Inferior parietal cortex (tissue), 1 donor: ENCODE data around the gene ARIH1.

Experiments
- DNase-seq: peaks from one replicate; pipeline ENCODE4 v3.0.0-alpha.2; 2016; ENCODE audit errors: extremely low spot score

The ARIH1 gene

DNA sequence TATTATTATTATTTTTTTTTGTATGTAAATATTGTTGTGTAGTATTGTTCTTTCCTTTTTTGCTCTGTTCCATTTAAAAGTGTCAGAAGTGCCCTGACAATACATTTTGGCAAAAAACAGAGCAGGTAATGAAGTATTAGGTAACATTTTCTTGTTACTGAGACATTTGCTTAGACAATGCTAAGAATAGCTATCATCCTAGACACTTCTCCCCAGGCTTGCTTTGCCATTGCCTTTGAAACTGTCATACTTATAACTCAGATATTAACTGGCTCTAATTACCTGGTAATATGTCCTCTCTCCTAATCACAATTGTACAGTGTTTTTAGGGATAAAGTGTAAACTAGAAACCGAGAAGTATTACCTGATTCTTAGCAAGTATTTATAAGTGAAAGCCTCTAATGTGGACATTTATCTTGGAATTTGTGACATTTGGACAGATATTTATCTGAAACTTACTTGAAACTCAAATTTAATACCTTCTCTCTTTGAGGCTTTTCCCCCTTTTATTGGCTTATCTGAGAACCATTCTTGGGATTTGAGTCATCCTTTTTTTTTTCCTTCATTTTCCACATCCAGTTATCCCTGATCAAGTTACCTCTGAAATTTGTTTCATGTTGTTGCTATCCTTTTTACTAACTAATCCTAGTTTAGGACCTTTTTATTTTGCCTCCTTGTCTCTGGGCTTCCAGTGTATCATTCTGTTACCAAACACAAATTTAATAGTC is 13.1 kb downstream of the ARIH1 start:
- no peak for DNase-seq

DNA sequence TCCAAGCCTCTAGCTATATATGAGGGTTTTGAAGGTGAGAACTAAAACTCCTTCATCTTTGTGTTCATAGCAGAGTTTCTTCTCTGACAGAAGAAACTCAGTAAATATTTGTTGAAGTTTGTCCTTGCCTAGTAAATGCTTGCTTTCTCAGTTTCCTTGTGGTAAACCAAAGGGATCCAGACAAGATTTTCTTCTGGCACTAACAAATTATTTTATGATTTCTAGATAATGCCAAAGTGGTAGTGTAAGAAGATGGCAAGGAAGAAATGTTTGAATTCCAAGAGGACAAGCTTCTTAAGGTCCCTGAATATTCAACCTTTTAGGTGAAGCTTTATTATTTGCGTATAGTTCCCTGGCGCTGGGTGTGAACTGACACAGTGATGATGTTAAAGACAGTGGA is 14.4 kb downstream of the ARIH1 start:
- no peak for DNase-seq

GRCh38 chr15:72489943-72490554 is 15.9 kb downstream of the ARIH1 start:
- no peak for DNase-seq

GRCh38 chr15:72491768-72492167 is 17.6 kb downstream of the ARIH1 start:
- no peak for DNase-seq

DNA sequence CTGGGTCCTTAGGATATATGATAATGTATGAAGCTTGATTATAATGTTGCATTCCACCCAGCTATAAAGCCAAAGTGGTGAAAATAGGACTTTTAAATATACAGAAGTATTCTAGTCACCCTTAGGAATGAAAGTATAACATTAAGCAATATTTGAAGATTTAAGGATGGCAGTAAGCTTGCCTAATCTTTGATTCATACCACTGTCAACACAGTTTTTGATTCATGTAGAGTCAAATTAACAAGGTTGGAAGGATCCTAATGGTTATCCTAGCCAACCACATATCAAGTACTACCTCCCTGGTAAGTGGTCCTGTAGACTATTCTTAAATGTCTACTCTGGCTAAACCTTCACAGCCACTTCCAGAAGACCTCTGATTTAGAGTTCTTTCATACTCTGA is 18.6 kb downstream of the ARIH1 start:
- no peak for DNase-seq

DNA sequence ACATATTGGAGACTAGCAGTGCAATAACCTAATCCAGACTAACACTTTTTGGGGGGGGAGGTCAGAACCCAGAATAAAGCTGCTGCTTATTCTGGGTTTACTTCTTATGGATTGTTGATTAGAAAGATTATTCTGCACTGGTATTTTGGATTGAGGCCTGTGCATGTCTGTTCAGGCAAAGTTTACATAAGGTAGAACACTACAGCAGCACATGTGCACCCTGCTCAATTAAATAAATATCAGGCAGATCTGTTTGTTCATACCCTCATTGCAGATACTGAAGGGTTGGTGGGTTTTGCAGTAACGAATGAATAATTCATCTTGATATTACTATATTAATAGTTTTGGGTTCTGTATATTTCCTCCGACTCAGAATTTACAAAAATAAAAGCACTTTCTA is 19.1 kb downstream of the ARIH1 start:
- DNase-seq = no peak

DNA sequence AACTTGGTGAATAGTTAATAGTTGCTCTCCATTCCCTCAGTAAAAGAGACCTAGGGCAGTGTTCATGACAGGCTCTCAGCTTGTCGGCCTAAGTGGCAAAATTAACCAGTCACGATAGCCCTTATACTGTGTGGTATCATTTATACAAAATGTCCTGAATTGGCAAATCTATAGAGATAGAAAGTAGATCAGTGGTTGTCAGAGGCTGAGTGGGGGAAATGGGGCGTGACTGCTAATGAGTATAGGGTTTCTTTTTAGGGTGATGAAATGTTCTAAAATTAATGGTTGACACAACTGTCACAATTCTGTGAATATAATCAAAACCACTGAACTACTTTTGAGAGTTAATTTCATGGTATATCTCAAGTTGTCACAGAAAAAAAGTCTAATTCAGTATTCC is 20.9 kb downstream of the ARIH1 start:
- no peak for DNase-seq

- no peak for DNase-seq
Measured at GRCh38 chr15:72496783-72497182, 22.7 kb downstream of the ARIH1 start.

DNA sequence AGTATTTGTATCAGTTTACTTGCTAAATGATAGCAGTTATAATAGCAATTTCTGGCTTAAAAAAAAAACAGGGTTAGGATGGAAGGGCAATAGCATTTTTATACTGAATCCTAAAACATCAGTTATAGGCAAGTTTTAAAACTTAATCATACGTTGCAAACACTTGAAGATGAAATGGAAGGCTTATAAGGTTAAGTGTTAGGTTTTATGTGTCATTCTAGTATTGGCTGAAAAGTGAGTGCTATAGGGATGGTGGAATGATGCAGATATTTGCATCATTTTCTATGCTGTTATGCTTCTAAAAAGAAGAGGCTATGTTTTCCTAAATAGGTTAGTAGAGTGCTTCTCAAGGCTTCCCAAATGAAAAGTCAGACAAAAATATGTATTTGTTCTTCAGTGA is 23.3 kb downstream of the ARIH1 start:
- DNase-seq = no peak

DNA sequence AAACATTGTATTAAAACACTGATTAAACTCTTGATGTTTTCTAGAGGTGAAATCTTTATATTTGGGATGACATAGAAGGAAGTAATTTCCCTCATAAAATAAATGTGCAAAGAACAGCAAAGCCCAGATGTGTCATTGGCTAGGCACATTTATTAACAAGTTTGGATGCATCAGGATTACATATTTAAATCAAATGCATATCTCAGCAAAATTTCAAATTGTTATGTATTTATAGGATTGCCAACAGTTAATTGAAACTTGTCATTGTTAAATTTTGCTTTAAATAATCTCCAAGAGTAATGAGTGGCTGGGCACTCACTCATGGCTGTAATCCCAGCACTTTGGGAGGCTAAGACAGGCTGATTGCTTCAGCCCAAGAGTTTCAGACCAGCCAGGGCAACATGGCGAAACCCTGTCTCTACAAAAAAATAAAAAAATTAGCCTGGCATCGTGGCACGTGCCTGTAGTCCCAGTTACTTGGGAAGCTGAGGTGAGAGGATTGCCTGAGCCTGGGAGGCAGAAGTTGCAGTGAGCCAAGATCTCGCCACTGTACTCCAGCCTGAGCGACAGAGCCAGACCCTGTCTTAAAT is 28.2 kb downstream of the ARIH1 start:
- no peak for DNase-seq

DNA sequence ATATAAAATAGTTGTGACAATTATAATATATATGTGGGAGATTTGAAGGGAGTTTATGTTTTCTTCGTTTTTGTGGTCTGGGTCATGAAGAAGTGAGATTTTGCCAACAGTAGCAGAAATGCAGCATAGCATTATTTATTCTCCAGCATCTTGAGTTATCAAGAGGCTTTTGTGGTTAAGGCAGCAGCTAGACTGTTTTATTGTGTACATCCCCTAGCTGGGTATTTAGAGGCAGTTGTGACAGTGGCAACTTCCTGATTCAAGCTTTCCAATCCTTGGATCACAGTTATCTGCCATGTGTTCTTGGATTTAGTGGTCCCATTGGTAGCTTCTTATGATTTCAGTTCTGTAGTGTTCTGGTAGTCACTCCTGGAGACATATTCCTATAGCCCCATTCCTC is 29.0 kb downstream of the ARIH1 start:
- DNase-seq = no peak

DNA sequence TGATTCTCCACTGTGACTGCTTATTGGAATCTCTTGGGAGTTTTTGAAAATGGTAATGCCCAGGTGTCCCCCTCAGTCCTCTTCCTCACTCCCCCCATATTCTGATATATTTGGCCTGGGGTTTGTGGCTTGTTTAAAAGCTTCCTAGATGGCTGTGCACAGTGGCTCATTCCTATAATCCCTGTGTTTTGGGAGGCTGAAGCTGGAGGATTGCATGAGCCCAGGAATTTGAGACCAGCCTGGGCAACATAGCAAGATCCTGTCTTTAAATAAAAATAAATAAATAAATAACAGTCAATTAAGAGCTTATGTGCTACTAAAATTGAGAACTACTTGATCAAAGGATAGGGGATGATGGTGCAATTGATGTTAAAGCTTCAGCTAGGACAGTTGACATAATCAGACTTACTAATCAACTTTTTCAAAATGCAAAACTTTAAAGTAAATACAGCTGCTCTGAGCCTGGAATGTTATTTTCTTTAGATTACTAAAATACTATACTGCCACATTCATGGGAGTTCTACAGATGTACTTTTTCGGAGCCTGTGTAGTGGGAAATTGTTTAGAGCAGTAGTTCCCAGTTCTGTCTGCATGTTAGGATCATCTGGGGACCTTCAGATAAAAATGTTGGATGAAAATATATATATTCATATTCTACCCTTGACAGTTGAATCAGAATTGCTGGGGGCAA is 33.4 kb downstream of the ARIH1 start:
- no peak for DNase-seq

DNA sequence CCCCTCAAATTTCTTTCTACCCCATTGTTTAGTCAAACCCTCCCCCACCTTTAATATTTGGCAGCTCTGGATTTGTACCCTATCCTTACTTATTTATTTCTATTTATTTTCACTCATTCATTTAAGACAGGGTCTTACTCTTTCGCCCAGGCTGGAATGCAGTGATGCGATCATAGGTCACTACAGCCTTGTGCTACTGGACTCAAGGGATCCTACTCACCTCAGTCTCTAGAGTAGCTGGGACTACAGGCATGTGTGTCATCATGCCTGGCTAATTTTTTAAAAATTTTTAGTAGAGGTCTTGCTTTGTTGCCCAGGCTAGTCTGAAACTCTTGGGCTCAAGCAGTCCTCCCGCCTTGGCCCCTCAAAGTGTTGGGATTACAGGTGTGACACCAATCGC is 35.4 kb downstream of the ARIH1 start:
- DNase-seq = no peak

DNA sequence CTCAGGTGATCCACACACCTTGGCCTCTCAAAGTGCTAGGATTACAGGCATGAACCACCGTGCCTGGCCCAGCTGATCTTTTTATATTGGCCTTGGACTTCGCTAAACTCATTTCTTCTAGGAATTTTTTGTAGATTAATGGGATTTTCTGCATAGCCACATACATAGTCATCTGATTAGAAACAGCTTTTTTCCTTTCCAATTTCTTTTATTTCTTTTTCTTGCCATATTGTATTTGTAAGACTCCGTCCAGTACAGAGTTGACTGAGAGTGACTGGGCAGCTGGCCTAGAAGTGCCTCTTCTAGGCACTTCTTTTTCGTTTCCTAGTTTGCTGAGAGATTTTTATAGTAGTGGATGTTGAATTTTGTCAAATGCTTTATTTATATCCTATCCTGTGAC is 37.4 kb downstream of the ARIH1 start:
- no peak for DNase-seq

DNA sequence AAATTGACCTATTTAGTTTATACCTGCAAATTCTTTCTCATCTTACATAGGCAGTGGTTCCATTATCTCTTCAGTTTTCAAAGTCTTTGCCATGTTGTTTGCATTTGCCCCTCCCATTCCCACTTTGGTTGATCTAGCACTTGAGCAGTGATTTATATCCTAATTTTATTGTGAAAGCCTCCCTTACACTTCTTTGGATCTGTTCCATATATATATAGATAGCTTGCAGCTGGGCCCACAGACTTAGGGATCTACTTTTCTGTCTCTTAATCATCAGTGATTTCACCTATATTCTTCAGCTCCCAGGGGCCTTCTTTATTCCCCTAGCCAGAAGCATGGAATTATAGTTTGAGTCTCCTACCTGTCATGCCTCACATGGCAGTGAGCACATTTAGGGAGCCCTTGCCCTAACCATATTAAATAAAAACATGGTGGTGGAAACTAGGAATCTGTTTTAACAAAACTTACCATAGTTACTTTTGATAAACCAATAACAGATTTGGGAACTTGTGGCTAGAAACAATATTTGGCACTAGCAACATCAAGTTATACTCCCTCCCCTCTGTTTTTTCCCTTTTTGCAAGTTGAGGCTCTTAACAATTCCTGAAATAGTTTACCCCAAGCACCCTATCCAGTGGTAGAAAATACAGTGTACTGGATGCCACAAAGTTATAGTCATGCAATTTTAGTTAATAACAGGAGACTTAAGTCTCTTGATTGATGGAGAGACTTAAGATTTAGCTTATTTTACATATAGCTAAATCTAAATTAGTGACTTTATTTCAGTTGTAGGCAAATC is 41.7 kb downstream of the ARIH1 start:
- no peak for DNase-seq

DNA sequence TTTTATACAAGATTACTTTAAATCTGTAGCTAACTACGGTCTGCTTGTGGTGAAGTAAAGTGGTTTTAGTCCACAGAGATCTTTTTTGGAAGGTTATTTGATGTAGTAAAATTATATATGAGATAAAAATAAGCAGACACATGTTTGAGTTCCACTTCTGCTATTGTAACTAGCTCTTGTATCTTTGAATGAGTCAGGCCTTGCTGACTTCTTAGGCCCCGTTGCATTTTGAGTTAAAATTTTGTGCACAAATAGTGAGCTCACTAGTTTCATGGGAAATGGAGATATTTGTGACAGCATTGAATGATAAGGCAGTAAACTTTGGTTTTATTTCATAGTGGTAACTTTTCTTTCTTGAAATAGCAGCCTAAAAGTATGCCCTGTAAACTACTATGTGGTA is 42.6 kb downstream of the ARIH1 start:
- no peak for DNase-seq

DNA sequence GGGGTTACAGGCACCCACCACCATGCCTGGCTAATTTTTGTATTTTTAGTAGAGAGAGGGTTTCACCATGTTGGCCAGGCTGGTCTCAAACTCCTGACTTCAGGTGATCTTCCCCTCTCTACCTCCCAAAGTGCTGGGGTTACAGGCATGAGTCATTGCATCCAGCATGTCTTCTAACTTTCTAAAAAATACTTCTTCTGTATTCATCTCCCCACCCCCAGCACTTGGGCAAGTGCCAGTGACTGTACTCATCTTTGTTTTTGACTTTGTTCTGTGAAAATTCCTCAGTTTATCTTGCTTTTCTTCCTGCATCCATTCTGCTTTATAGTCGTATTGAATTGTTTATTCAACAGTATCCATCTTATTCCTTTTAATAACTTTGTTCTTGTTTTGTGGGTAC is 47.6 kb downstream of the ARIH1 start:
- no peak for DNase-seq

GRCh38 chr15:72532991-72533601 is 59.0 kb downstream of the ARIH1 start:
- DNase-seq = no peak

GRCh38 chr15:72534523-72534922 is 60.4 kb downstream of the ARIH1 start:
- DNase-seq = no peak

- DNase-seq = no peak
Measured at GRCh38 chr15:72535911-72536310, 61.8 kb downstream of the ARIH1 start.

- DNase-seq = no peak
Measured at GRCh38 chr15:72536506-72536905, 62.4 kb downstream of the ARIH1 start.

DNA sequence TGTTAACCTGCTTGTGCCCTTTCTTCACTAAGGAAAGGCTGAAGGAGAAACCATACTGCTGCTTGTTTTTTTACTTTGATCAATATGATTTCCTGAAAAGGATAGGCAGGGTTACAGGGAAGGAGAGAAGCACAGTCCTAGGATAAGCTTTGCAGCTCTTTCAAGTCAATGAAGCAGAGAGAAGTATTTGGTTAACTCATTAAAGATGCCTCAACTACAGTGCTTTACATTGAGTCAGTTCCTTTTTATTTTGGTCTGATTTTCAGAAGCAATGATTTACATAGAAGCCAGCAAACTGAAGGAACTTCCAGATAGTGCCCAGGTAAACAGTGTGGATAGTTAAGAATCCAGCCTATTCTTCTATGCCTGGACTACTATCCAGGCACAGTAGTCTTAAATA is 64.8 kb downstream of the ARIH1 start:
- DNase-seq = no peak
